HEK293T (cell line): Measurements from ENCODE around the gene NHS.

Experiments
- FOXK2 ChIP-seq: fragments of 450-650 bp; IDR thresholded peaks from 2 replicates; pipeline ENCODE4 v1.6.1; 2016; ENCODE audit warnings: mild to moderate bottlenecking
- FOXM1 ChIP-seq: fragments of 450-650 bp; IDR thresholded peaks from 2 replicates; pipeline ENCODE4 v1.6.1; 2017; ENCODE audit warnings: mild to moderate bottlenecking, borderline replicate concordance
- SP1 ChIP-seq: fragments of 450-650 bp; IDR thresholded peaks from 2 replicates; pipeline ENCODE4 v1.6.1; 2017
- TARDBP ChIP-seq: fragments of 450-650 bp; IDR thresholded peaks from 2 replicates; pipeline ENCODE4 v1.6.1; 2016

DNA sequence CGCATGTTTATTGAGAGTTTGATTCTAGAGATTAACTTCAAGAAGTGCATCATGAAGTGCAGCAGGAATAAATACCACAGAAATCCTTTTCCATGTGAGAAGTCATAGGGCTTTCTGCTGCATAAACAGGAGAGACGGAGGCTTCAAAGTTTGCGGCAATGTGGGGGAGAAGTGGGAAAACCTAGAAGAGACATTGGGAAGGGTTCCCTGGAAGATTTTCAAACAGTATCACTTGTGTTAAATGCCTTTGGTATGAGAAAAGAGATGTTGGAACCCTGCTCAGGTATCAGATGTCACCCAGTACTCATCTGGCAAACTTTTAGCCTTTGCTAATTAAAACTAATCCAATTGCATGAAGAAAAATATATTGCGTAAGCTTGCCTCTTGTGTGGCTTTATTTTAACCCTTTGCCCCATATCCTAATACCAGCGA, 15.4 kb downstream of the NHS start:
- TF ChIP-seq FOXK2 (no peak), SP1 (no peak), FOXM1 (no peak), TARDBP (no peak)
